ENCODE measurements around the gene ETFDH. TPM values are rescaled to one million over a fixed set of nuclear protein-coding genes. Genes with fewer than 3 reads are reported as not detected.

Gene ETFDH

DNA sequence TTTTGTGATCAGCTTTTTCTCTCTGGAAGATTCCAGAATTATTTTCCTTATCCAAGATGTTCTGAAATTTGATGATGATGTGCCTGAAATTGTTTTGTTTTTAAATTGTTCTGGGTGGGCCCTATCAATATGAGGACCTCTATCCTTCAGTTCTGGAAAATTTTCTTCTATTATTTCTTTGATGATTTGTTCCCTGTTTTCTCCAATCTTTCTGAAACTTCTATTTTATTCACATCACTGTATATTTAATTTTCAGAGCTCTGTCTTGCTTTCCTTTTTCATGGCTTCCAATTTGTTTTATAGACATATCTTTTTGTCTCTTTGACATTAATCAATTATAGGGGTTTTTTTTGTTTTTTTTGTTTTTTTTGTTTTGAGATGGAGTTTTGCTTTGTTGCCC, 84.5 kb downstream of the ETFDH start:
- no peak overlapping the region for H2BK5ac ChIP-seq (ENCODE audit: low read depth, low read length, poor library complexity, severe bottlenecking)
- H4K91ac ChIP-seq (ENCODE audit: low read length) = no peak overlapping the region

DNA sequence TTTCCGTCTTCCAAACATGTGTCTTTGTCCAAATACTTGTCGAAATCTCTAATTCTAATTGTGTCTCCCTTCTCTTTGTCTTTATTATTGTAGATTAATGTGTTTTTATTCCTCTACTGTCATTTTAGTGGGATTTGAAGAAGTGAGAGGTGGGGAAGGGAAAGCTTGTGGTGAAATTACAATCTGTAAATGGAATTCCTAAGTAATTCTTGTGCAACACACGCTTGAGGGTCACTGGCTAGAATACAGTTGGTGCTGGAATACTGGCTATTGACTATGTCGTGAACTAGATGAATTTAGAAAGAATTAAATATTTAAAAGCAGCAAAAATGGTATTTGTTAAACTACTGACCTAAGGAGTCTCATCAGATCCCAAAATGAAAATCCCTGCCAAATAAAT, 86.0 kb downstream of the ETFDH start:
- H2BK12ac ChIP-seq (ENCODE audit: low read length in 2 of 2) = no peak overlapping the region
- H3K79me1 ChIP-seq (replicated peaks; ENCODE audit: low read length, poor library complexity, severe bottlenecking) = no peaks in the 10 kb centered on the region
- H2AK5ac ChIP-seq (ENCODE audit: low read length, severe bottlenecking) = no peak overlapping the region
- H3K36me3 ChIP-seq (ENCODE audit: control insufficient read depth in 1 of 2, insufficient read depth in 2 of 2, low read depth in 1 of 2, low read length in 2 of 2) = no peaks in the 10 kb centered on the region
- H3K27me3 ChIP-seq (ENCODE audit: control insufficient read depth in 1 of 2, insufficient read depth in 1 of 2, low read length in 2 of 2) = no peaks in the 10 kb centered on the region
- H3K27ac ChIP-seq (ENCODE audit: low read length, poor library complexity, severe bottlenecking) = no peak overlapping the region
- H3K14ac ChIP-seq (ENCODE audit: low read length in 2 of 2) = no peak overlapping the region
- H3K18ac ChIP-seq (ENCODE audit: low read depth in 1 of 2, low read length in 2 of 2) = no peak overlapping the region
- no peaks in the 10 kb centered on the region for H3K9me3 ChIP-seq (ENCODE audit: control insufficient read depth, low read length)
- no peak overlapping the region for H2BK5ac ChIP-seq (ENCODE audit: low read depth, low read length, poor library complexity, severe bottlenecking)
- no peak overlapping the region for H3K4ac ChIP-seq (ENCODE audit: low read depth in 1 of 2, low read length in 2 of 2)
- no peak overlapping the region for H2BK120ac ChIP-seq (ENCODE audit: low read depth, low read length)
- no peak overlapping the region for H3K9ac ChIP-seq (ENCODE audit: low read length)
- no peak overlapping the region for H3K4me2 ChIP-seq (ENCODE audit: low read length, poor library complexity, severe bottlenecking)
- 94% methylated on average over 2 of the region's 4 CpGs for WGBS
- H2BK15ac ChIP-seq (ENCODE audit: low read depth, poor library complexity, severe bottlenecking) = no peak overlapping the region
- H3K4me3 ChIP-seq (ENCODE audit: insufficient read depth in 1 of 2, low read depth in 1 of 2, low read length in 2 of 2) = no peak overlapping the region
- H3K23ac ChIP-seq (ENCODE audit: low read length in 2 of 2) = no peak overlapping the region
- H3K4me1 ChIP-seq (ENCODE audit: control insufficient read depth, insufficient read depth, low read depth, low read length) = no peaks in the 10 kb centered on the region
- H4K8ac ChIP-seq (ENCODE audit: low read length) = no peak overlapping the region
- H2AFZ ChIP-seq (ENCODE audit: low read depth, low read length) = no peak overlapping the region
- no peak overlapping the region for H4K91ac ChIP-seq (ENCODE audit: low read length)
- no peak for DNase-seq

More for the DNA sequence above, 84.5 kb downstream of the ETFDH start:
- Histone ChIP-seq H3K4me3 (ENCODE audit: insufficient read depth in 1 of 2, low read depth in 1 of 2, low read length in 2 of 2) (no peak overlapping the region), H3K27ac (ENCODE audit: low read length, poor library complexity, severe bottlenecking) (no peak overlapping the region), H4K8ac (ENCODE audit: low read length) (no peak overlapping the region), H3K14ac (ENCODE audit: low read length in 2 of 2) (no peak overlapping the region), H2BK12ac (ENCODE audit: low read length in 2 of 2) (no peak overlapping the region), H3K27me3 (ENCODE audit: control insufficient read depth in 1 of 2, insufficient read depth in 1 of 2, low read length in 2 of 2) (no peaks in the 10 kb centered on the region), H3K23ac (ENCODE audit: low read length in 2 of 2) (no peak overlapping the region), H3K18ac (ENCODE audit: low read depth in 1 of 2, low read length in 2 of 2) (no peak overlapping the region), H3K4ac (ENCODE audit: low read depth in 1 of 2, low read length in 2 of 2) (no peak overlapping the region), H2AFZ (ENCODE audit: low read depth, low read length) (no peak overlapping the region), H3K9ac (ENCODE audit: low read length) (no peak overlapping the region), H3K79me1 (replicated peaks; ENCODE audit: low read length, poor library complexity, severe bottlenecking) (no peaks in the 10 kb centered on the region), H3K9me3 (ENCODE audit: control insufficient read depth, low read length) (no peaks in the 10 kb centered on the region), H2BK120ac (ENCODE audit: low read depth, low read length) (no peak overlapping the region), H3K4me1 (ENCODE audit: control insufficient read depth, insufficient read depth, low read depth, low read length) (no peaks in the 10 kb centered on the region), H2AK5ac (ENCODE audit: low read length, severe bottlenecking) (no peak overlapping the region), H3K4me2 (ENCODE audit: low read length, poor library complexity, severe bottlenecking) (no peak overlapping the region), H2BK15ac (ENCODE audit: low read depth, poor library complexity, severe bottlenecking) (no peak overlapping the region), H3K36me3 (ENCODE audit: control insufficient read depth in 1 of 2, insufficient read depth in 2 of 2, low read depth in 1 of 2, low read length in 2 of 2) (no peaks in the 10 kb centered on the region)
- no peak for DNase-seq

DNA sequence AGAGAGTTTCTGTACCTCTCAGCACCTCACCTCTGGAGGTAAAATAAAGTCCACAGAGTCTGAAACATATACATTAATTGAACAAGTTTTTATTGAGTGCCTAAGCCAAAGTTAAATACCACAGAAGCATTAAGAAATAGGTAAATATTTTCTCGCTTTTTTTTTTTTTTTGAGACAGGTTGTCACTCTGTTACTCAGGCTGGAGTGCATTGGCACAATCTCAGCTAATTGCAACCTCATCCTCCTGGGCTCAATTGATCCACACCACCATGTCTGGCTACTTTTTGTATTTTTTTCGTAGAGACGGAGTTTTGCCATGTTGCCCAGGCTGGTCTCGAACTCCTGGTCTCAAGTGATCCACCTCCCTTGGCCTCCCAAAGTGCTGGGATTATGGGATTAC, 86.6 kb downstream of the ETFDH start:
- Histone ChIP-seq H3K4me3 (ENCODE audit: insufficient read depth in 1 of 2, low read depth in 1 of 2, low read length in 2 of 2) (no peak overlapping the region), H3K4ac (ENCODE audit: low read depth in 1 of 2, low read length in 2 of 2) (no peak overlapping the region), H3K36me3 (ENCODE audit: control insufficient read depth in 1 of 2, insufficient read depth in 2 of 2, low read depth in 1 of 2, low read length in 2 of 2) (no peaks in the 10 kb centered on the region), H3K14ac (ENCODE audit: low read length in 2 of 2) (no peak overlapping the region), H2AFZ (ENCODE audit: low read depth, low read length) (no peak overlapping the region), H3K4me2 (ENCODE audit: low read length, poor library complexity, severe bottlenecking) (no peak overlapping the region), H3K9ac (ENCODE audit: low read length) (no peak overlapping the region), H4K8ac (ENCODE audit: low read length) (no peak overlapping the region), H4K91ac (ENCODE audit: low read length) (no peak overlapping the region), H3K23ac (ENCODE audit: low read length in 2 of 2) (no peak overlapping the region), H2BK120ac (ENCODE audit: low read depth, low read length) (no peak overlapping the region), H2BK12ac (ENCODE audit: low read length in 2 of 2) (no peak overlapping the region), H3K27ac (ENCODE audit: low read length, poor library complexity, severe bottlenecking) (no peak overlapping the region), H3K4me1 (ENCODE audit: control insufficient read depth, insufficient read depth, low read depth, low read length) (no peaks in the 10 kb centered on the region), H3K9me3 (ENCODE audit: control insufficient read depth, low read length) (no peaks in the 10 kb centered on the region), H3K27me3 (ENCODE audit: control insufficient read depth in 1 of 2, insufficient read depth in 1 of 2, low read length in 2 of 2) (no peaks in the 10 kb centered on the region), H3K79me1 (replicated peaks; ENCODE audit: low read length, poor library complexity, severe bottlenecking) (no peaks in the 10 kb centered on the region), H3K18ac (ENCODE audit: low read depth in 1 of 2, low read length in 2 of 2) (no peak overlapping the region), H2AK5ac (ENCODE audit: low read length, severe bottlenecking) (no peak overlapping the region), H2BK15ac (ENCODE audit: low read depth, poor library complexity, severe bottlenecking) (no peak overlapping the region), H2BK5ac (ENCODE audit: low read depth, low read length, poor library complexity, severe bottlenecking) (no peak overlapping the region)
- DNase-seq = no peak
- 93% methylated on average over 4 of the region's 4 CpGs for WGBS

Small RNA genes lying within 50 kb of the gene (small RNA-seq; reads per million reads assigned to genes)
- gene RF00012 (ENCODE audit: low read depth) = not detected
